Prostate gland (tissue), 2 donors: ENCODE results near the gene KLRC3.
"Not testable (repeated sequence)": the region's sequence is repeated elsewhere in the genome, so short reads cannot be mapped to it uniquely, and the experiment has no call there.

Experiments
- CTCF ChIP-seq, 4 experiments: fragments of 200-600 bp in 2 of 4; fragments of 450-650 bp in 2 of 4; sonication (generic) in 2 of 4; IDR thresholded peaks; 1 replicate in 3 of 4; 2 replicates in 1 of 4; pipeline ENCODE4 v1.5.1; 2016 to 2019; ENCODE audit warnings: antibody characterized with exemption in 4 of 4, mild to moderate bottlenecking in 2 of 4, moderate library complexity in 2 of 4
- POLR2A ChIP-seq: fragments of 450-650 bp; IDR thresholded peaks from one replicate; pipeline ENCODE4 v1.6.1; 2016; ENCODE audit warnings: antibody characterized with exemption, mild to moderate bottlenecking
- POLR2AphosphoS5 ChIP-seq: sonication (generic); formaldehyde crosslinking; IDR thresholded peaks from one replicate; pipeline ENCODE4 v1.6.1; 2017; ENCODE audit warnings: antibody characterized with exemption

- TF ChIP-seq CTCF (IDR thresholded peaks at IDR 0.05); POLR2A; POLR2AphosphoS5: not testable (repeated sequence)
Measured at GRCh38 chr12:10420334-10420733, at the start of gene KLRC3.
